Endodermal cell (in vitro differentiated cells): ENCODE results near the gene C20orf96. TPM values are rescaled to one million over a fixed set of nuclear protein-coding genes. Genes with fewer than 3 reads are reported as not detected.
"Not testable (repeated sequence)": the region's sequence is repeated elsewhere in the genome, so short reads cannot be mapped to it uniquely, and the experiment has no call there.

Source experiments
- DNase-seq: peaks from one replicate; pipeline ENCODE4 v3.0.0-alpha.2; 2017
- H3K27ac ChIP-seq: 2 replicates; pipeline ENCODE4 v1.5.1; 2013; ENCODE audit warnings: mild to moderate bottlenecking, low read depth, low read length, moderate library complexity
- H3K27me3 ChIP-seq: 2 replicates; pipeline ENCODE4 v1.6.1; 2013; ENCODE audit warnings: mild to moderate bottlenecking, low read length, moderate library complexity; ENCODE audit not compliant: insufficient read depth, control insufficient read depth, poor library complexity, severe bottlenecking
- H3K36me3 ChIP-seq: 2 replicates; pipeline ENCODE4 v1.7.0; 2013; ENCODE audit warnings: mild to moderate bottlenecking, low read length, moderate library complexity; ENCODE audit not compliant: control insufficient read depth, insufficient read depth
- H3K4me1 ChIP-seq: one replicate; pipeline ENCODE4 v1.7.0; 2013; ENCODE audit warnings: low read length; ENCODE audit not compliant: control insufficient read depth, insufficient read depth
- H3K4me3 ChIP-seq: 2 replicates; pipeline ENCODE4 v1.5.1; 2013; ENCODE audit warnings: mild to moderate bottlenecking, low read length, moderate library complexity
- H3K9ac ChIP-seq: 2 replicates; pipeline ENCODE4 v1.6.1; 2013; ENCODE audit warnings: mild to moderate bottlenecking, low read length, moderate library complexity; ENCODE audit not compliant: poor library complexity, severe bottlenecking; ENCODE audit errors: extremely low read depth
- H3K9me3 ChIP-seq: 2 replicates; pipeline ENCODE4 v1.6.1; 2013; ENCODE audit warnings: mild to moderate bottlenecking, low read length, moderate library complexity; ENCODE audit not compliant: control insufficient read depth
- H3K27ac Mint-ChIP-seq: 2 replicates; pipeline ENCODE4 v1.8.0; 2020; ENCODE audit warnings: mixed read lengths
- H3K27me3 Mint-ChIP-seq: 2 replicates; pipeline ENCODE4 v1.8.0; 2021; ENCODE audit warnings: mild to moderate bottlenecking, mixed read lengths; ENCODE audit not compliant: insufficient read depth
- H3K36me3 Mint-ChIP-seq: 2 replicates; pipeline ENCODE4 v1.8.0; 2020; ENCODE audit warnings: low read depth, mixed read lengths
- H3K4me1 Mint-ChIP-seq: 2 replicates; pipeline ENCODE4 v1.8.0; 2020; ENCODE audit warnings: mixed read lengths
- H3K4me3 Mint-ChIP-seq: 2 replicates; pipeline ENCODE4 v1.8.0; 2020; ENCODE audit warnings: mild to moderate bottlenecking, moderate library complexity, mixed read lengths
- H3K9me3 Mint-ChIP-seq: 2 replicates; pipeline ENCODE4 v1.8.0; 2020; ENCODE audit warnings: mild to moderate bottlenecking, mixed read lengths
- CTCF ChIP-seq: fragments of 200-600 bp; sonication (generic); conservative IDR thresholded peaks from 2 replicates; pipeline ENCODE4 v1.5.0; 2021; ENCODE audit warnings: antibody characterized with exemption, mild to moderate bottlenecking
- WGBS, 2 experiments: methylation state at CpG; one replicate each; pipeline versions ENCODE4 v1.1.5 to v1.1.7; 2013; ENCODE audit warnings: missing lambda C conversion rate in 2 of 2, mixed read lengths in 1 of 2; ENCODE audit not compliant: insufficient coverage in 1 of 2, insufficient read length in 1 of 2; 5-methylcytosine and 5-hydroxymethylcytosine counted together
- total RNA-seq, 2 donors: library from RNA; stranded (reverse); fragmentation: NEBNext Ultra II Directional in 1 of 2; extraction: Animal tissue kit (Norgen Biotek cat#: 25700) in 1 of 2; gene quantifications; 2 replicates in 1 of 2; 3 replicates in 1 of 2; pipeline ENCODE4 v1.2.1, GENCODE V29; 2021

C20orf96 gene
- total RNA-seq, 2 donors from 2014 or later, result 21.8 to 29.4 TPM

- no peak overlapping the region for H3K4me3 Mint-ChIP-seq
- H3K27me3 Mint-ChIP-seq, result peaks cover 60% of the 10 kb centered on the region
- H3K27ac ChIP-seq, result no peak overlapping the region
- H3K36me3 ChIP-seq, result no peaks in the 10 kb centered on the region
- no peak for DNase-seq
- no peaks in the 10 kb centered on the region for H3K4me1 Mint-ChIP-seq
- H3K27me3 ChIP-seq, result peaks cover 19% of the 10 kb centered on the region
- H3K9ac ChIP-seq, result no peak overlapping the region
- H3K27ac Mint-ChIP-seq, result no peak overlapping the region
- 90 to 93% methylated on average over 2 to 3 of the region's 3 CpGs for WGBS, 2 experiments
- H3K9me3 ChIP-seq, result no peaks in the 10 kb centered on the region
- H3K9me3 Mint-ChIP-seq, result no peaks in the 10 kb centered on the region
- no peak for TF ChIP-seq CTCF
- H3K4me1 ChIP-seq, result no peaks in the 10 kb centered on the region
- no peaks in the 10 kb centered on the region for H3K36me3 Mint-ChIP-seq
- no peak overlapping the region for H3K4me3 ChIP-seq
These were observed 63.0 kb downstream of the C20orf96 start for GRCh38 chr20:227439-228105.

DNA sequence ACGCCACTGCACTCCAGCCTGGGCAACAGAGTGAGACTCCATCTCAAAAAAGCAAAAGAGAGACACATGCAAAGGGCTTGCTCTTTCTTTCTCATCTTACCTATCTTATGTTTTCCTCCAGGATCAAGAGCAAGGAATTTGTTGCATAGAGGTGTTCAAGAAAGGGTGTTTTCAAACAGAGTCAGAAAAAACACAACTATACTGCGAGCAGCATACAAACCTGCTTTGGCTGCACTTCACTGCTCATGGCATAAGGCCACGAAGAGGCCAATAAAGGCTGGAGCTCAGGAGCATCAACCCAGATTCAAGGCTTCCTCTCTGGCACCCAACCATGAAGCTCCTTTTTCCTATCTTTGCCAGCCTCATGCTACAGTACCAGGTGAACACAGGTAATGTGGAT lies 63.6 kb downstream of the C20orf96 start, which contains the start of gene DEFB129:
Gene DEFB129 (plus strand): TSS at position 301 of the 400 bp plus-strand sequence. CDS start 31 bp downstream, at position 332.
- Histone ChIP-seq H3K9me3 (no peaks in the 10 kb centered on the region), H3K4me3 (no peak within 1 kb of the TSS), H3K27ac (no peak within 1 kb of the TSS), H3K36me3 (no peaks in the 10 kb centered on the region), H3K9ac (no peak within 1 kb of the TSS), H3K27me3 (peaks cover 23% of the 10 kb centered on the region), H3K4me1 (no peaks in the 10 kb centered on the region)
- no peak within 1 kb of the TSS for H3K27ac Mint-ChIP-seq
- no peaks in the 10 kb centered on the region for H3K9me3 Mint-ChIP-seq
- no peak for DNase-seq
- no peaks in the 10 kb centered on the region for H3K4me1 Mint-ChIP-seq
- no peaks in the 10 kb centered on the region for H3K36me3 Mint-ChIP-seq
- no peak for TF ChIP-seq CTCF
- 79 to 87% methylated on average over 2 to 3 of the region's 3 CpGs for WGBS, 2 experiments
- no peak within 1 kb of the TSS for H3K4me3 Mint-ChIP-seq
- peaks cover 61% of the 10 kb centered on the region for H3K27me3 Mint-ChIP-seq

DNA sequence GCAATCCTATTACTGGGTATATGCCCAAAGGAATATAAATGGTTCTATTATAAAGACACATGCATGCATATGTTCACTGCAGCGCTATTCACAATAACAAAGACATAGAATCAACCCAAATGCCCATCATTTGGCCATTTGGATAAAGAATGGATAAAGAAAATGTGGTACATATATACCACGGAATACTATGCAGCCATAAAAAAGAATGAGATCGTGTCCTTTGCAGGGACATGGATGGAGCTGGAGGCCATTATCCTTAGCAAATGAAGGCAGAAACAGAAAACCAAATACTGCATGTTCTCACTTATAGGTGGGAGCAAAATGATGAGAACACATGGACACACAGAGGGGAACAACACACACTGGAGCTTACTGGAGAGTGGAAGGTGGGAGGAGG lies 64.7 kb downstream of the C20orf96 start:
- not testable (repeated sequence) for DNase-seq, H3K27ac ChIP-seq, H3K4me1 ChIP-seq, H3K36me3 ChIP-seq, H3K4me3 Mint-ChIP-seq, H3K27ac Mint-ChIP-seq, H3K9ac ChIP-seq, H3K9me3 Mint-ChIP-seq, H3K4me1 Mint-ChIP-seq, H3K4me3 ChIP-seq, H3K9me3 ChIP-seq, H3K36me3 Mint-ChIP-seq
- H3K27me3 ChIP-seq, result peaks cover 33% of the 10 kb centered on the region
- peaks cover 63% of the 10 kb centered on the region for H3K27me3 Mint-ChIP-seq
- WGBS, 2 experiments, result 89 to 100% methylated on average over 2 of the region's 3 CpGs
